Measurements from ENCODE around the gene FNDC4.

DNA sequence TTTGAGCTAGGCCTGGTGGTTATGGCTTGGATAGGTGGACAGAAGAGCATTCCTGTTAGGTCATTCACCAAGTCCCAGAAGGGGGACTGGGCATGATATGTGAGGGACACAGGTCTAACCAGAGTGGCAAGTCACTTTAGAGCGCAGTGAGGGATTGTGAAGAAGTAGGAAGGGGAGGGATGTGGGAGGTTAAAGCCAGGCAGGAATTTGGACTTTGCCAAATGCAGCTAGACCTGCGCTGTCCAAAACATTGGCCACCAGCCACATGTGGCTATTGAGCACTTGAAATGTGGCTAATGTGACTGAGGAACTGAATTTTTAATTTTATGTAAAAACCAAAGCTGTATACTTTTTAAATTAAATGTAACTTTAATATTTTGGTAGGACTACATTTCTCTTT lies 25.3 kb upstream of the FNDC4 start:
- TF ChIP-seq SPI1 (IDR thresholded peaks at IDR 0.05; ENCODE audit: low read depth, low read length) (no peak), POLR2AphosphoS5 (IDR thresholded peaks at IDR 0.05; ENCODE audit: low read depth, low read length) (no peak), POLR2A (IDR thresholded peaks at IDR 0.05; ENCODE audit: low read depth, low read length) (no peak), POU2F2 (IDR thresholded peaks at IDR 0.05; ENCODE audit: low read depth, low read length) (no peak), TAF1 (IDR thresholded peaks at IDR 0.05; ENCODE audit: low read depth, low read length) (no peak)
